ENCODE measurements around the gene ACBD6. TPM values are rescaled to one million over a fixed set of nuclear protein-coding genes. Genes with fewer than 3 reads are reported as not detected.
"Not testable (repeated sequence)": the region's sequence is repeated elsewhere in the genome, so short reads cannot be mapped to it uniquely, and the experiment has no call there.

The ACBD6 gene
- total RNA-seq, 1 donor from 2014 or later = 17.8 TPM

- intact Hi-C loops (cut with DNase I) = no loop called here
- no peak for ATAC-seq
- no peak for DNase-seq (ENCODE audit: missing footprints)
Measured at GRCh38 chr1:180440335-180440734, 62.0 kb downstream of the ACBD6 start.

- ATAC-seq = no peak
- intact Hi-C loops (cut with DNase I) = no loop called here
- DNase-seq (ENCODE audit: missing footprints) = no peak
Measured at GRCh38 chr1:180435566-180435965, 66.8 kb downstream of the ACBD6 start.

GRCh38 chr1:180433873-180434272 lies 68.5 kb downstream of the ACBD6 start:
- DNase-seq (ENCODE audit: missing footprints) (no peak), ATAC-seq (no peak)
- intact Hi-C loops (cut with DNase I) = no loop called here

GRCh38 chr1:180431683-180432082 lies 70.7 kb downstream of the ACBD6 start:
- intact Hi-C loops (cut with DNase I) = no loop called here
- no peak for ATAC-seq
- no peak for DNase-seq (ENCODE audit: missing footprints)

GRCh38 chr1:180428782-180429695 lies 73.3 kb downstream of the ACBD6 start:
- no peak for DNase-seq (ENCODE audit: missing footprints)
- no peak for ATAC-seq
- intact Hi-C loops (cut with DNase I) = no loop called here

GRCh38 chr1:180425952-180426351 lies 76.4 kb downstream of the ACBD6 start:
- intact Hi-C loops (cut with DNase I) = no loop called here
- DNase-seq (ENCODE audit: missing footprints) = no peak
- no peak for ATAC-seq

- DNase-seq (ENCODE audit: missing footprints) (no peak), ATAC-seq (no peak)
- intact Hi-C loops (cut with DNase I) = no loop called here
Measured at GRCh38 chr1:180424848-180425457, 77.4 kb downstream of the ACBD6 start.

- intact Hi-C loops (cut with DNase I) = no loop called here
- ATAC-seq (no peak), DNase-seq (ENCODE audit: missing footprints) (no peak)
Measured at GRCh38 chr1:180421614-180422013, 80.8 kb downstream of the ACBD6 start.

GRCh38 chr1:180421145-180421544 lies 81.2 kb downstream of the ACBD6 start:
- DNase-seq (ENCODE audit: missing footprints); ATAC-seq; intact Hi-C loops (cut with DNase I): not testable (repeated sequence)

- intact Hi-C loops (cut with DNase I) = loop anchor here (5.0 kb wide), 1 partner anchor 229 kb away; no protein-coding TSS in a partner anchor
- no peak for ATAC-seq
- no peak for DNase-seq (ENCODE audit: missing footprints)
Measured at GRCh38 chr1:180415985-180416633, 86.3 kb downstream of the ACBD6 start.

- DNase-seq (ENCODE audit: missing footprints) (no peak), ATAC-seq (no peak)
- intact Hi-C loops (cut with DNase I) = loop anchor here (5.0 kb wide), 1 partner anchor 228 kb away; no protein-coding TSS in a partner anchor
Measured at GRCh38 chr1:180415236-180415848, 87.0 kb downstream of the ACBD6 start.

- intact Hi-C loops (cut with DNase I) = loop anchor here (2.0 kb wide), 1 partner anchor 160 kb away; no protein-coding TSS in a partner anchor
- no peak for DNase-seq (ENCODE audit: missing footprints)
- ATAC-seq = no peak
Measured at GRCh38 chr1:180412583-180412982, 89.8 kb downstream of the ACBD6 start.

- ATAC-seq; DNase-seq (ENCODE audit: missing footprints); intact Hi-C loops (cut with DNase I): not testable (repeated sequence)
Measured at GRCh38 chr1:180408128-180408527, 94.2 kb downstream of the ACBD6 start.

- intact Hi-C loops (cut with DNase I) = no loop called here
- ATAC-seq = no peak
- DNase-seq (ENCODE audit: missing footprints) = no peak
Measured at GRCh38 chr1:180407051-180407450, 95.3 kb downstream of the ACBD6 start.

- DNase-seq (ENCODE audit: missing footprints) (no peak), ATAC-seq (no peak)
- intact Hi-C loops (cut with DNase I) = no loop called here
Measured at GRCh38 chr1:180402551-180402950, 99.8 kb downstream of the ACBD6 start.

GRCh38 chr1:180402001-180402400 lies 100.4 kb downstream of the ACBD6 start:
- intact Hi-C loops (cut with DNase I) = no loop called here
- DNase-seq (ENCODE audit: missing footprints) (no peak), ATAC-seq (no peak)

GRCh38 chr1:180397175-180397574 lies 105.2 kb downstream of the ACBD6 start:
- no peak for DNase-seq (ENCODE audit: missing footprints)
- intact Hi-C loops (cut with DNase I) = no loop called here
- no peak for ATAC-seq

GRCh38 chr1:180392427-180393145 lies 109.8 kb downstream of the ACBD6 start:
- ATAC-seq (no peak), DNase-seq (ENCODE audit: missing footprints) (no peak)
- intact Hi-C loops (cut with DNase I) = no loop called here

Data from Right ventricle myocardium inferior (tissue), 1 donor.